Left renal pelvis (tissue), 4 donors: ENCODE measurements around the gene LHFPL3. TPM values are rescaled to one million over a fixed set of nuclear protein-coding genes. Genes with fewer than 3 reads are reported as not detected.

ENCODE experiments used
- DNase-seq, 4 donors: peaks; one replicate each; pipeline ENCODE4 v3.0.0-alpha.2; 2013; ENCODE audit warnings: low read depth in 4 of 4, low spot score in 3 of 4
- polyA plus RNA-seq, 4 donors: library from polyadenylated mRNA; unstranded; fragments of 120-200 nt; gene quantifications; one replicate each; pipeline ENCODE4 v1.2.1, GENCODE V29; 2013; ENCODE audit not compliant: insufficient read length in 4 of 4

LHFPL3 gene
- polyA plus RNA-seq, 4 donors: 0.15 to 8.5 (median 7.3) TPM

GRCh38 chr7:104826135-104826534, 497.7 kb downstream of the LHFPL3 start:
- DNase-seq: no peak

DNA sequence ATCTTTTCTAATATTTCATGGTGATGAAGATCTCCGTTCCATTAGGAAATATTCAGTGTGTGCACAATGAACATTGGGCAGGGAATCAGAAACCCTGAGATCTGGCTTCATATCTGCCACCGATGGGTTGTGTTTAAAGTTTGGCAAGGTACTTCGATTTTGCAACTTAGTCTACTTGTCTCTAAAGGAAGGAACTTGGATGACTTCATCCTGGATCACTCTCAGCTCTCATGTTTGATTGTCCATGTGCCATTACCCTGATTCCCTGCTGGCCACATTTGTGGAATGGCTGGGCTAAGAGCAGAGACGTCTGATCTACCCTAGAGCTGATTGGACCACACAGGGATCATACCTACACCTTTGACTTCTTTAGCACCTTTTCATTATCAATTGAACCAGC, 508.6 kb downstream of the LHFPL3 start:
- DNase-seq: no peak

GRCh38 chr7:104838537-104839299, 510.3 kb downstream of the LHFPL3 start:
- no peak for DNase-seq

DNA sequence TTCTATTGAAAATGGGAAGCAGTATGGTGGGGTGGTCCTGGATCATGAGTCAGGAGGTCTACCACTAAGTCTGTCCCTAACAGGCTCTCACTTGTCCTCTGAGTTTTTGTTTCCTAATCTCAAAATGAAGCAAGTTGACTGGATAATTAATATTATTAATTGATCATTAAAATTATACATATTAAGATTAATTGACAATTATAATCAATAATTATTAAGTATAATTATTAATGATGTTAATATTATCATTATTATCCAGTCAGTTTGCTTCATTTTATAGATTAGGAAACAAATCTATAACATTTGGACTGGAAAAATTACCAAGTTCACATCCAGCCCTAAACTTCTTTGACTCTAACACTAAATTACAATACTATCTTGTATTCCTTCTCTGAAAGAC, 511.4 kb downstream of the LHFPL3 start:
- DNase-seq: no peak

- DNase-seq: no peak
Observed at GRCh38 chr7:104841798-104842197, 513.4 kb downstream of the LHFPL3 start.

DNA sequence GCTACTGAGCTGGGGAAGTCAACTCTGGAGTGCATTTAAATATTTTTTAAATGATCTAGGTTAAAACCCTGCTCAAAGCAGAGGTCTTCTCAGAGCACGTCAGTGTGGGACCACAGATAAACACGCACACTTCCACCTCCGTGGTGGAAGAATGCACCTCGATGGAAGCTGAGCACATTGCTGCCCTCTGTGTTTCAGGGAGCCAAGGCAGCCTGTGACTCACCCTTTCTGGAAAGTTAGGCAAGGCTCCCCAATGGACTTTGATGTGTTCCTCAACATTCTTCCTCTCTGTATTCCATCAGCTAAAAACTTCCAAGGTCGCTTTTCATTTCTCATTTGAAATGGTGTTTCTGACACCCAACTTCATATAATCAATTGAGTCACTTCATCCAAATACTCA, 514.8 kb downstream of the LHFPL3 start:
- DNase-seq: no peak

GRCh38 chr7:104845557-104845956, 517.2 kb downstream of the LHFPL3 start:
- DNase-seq: no peak

DNA sequence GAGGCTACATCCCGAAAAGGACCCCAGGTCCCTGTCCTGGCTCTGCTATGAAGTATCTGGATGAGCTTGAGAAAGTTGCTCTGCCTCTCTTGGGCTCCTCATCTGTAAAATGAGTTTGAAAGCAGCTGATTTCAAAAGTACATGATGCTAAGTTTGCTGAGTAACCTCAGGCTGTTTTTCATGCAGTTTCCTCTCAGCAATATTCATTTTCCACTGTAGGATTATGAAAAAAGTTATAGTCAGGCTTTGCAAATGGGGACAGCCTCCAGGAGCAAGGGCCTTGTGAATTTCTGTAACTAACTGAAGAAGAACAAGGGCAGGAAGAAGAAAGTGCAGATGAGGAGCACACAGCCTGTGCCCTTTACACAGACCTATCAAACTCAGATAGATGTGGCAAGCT, 518.3 kb downstream of the LHFPL3 start:
- no peak for DNase-seq

- peak; percentile 29 to 54 (median 46) for DNase-seq
Observed at GRCh38 chr7:104848138-104848990, 520.0 kb downstream of the LHFPL3 start.

- no peak for DNase-seq
Observed at GRCh38 chr7:104850374-104850773, 522.0 kb downstream of the LHFPL3 start.

DNA sequence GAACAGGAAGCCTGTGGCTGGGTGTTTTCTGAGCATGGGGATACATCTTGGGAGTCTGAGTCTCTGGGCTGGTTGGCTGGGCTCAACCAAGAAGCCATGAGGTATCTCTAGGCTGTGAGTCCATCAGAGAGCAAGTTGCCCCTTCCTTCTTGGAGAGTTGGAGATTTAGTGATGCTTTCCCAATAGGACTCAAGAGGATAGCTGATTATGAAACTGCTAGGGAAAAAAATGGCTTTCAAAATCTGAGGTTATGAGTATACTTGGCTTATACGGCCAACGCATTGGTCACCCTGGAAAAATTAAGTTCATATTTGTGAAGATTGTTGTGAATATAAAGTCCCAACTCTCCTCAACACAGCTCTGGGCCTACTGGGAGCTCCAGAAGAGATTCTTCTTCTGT, 522.9 kb downstream of the LHFPL3 start:
- DNase-seq: no peak

GRCh38 chr7:104852386-104852785, 524.0 kb downstream of the LHFPL3 start:
- no peak for DNase-seq

GRCh38 chr7:104855861-104856260, 527.5 kb downstream of the LHFPL3 start:
- no peak for DNase-seq

DNA sequence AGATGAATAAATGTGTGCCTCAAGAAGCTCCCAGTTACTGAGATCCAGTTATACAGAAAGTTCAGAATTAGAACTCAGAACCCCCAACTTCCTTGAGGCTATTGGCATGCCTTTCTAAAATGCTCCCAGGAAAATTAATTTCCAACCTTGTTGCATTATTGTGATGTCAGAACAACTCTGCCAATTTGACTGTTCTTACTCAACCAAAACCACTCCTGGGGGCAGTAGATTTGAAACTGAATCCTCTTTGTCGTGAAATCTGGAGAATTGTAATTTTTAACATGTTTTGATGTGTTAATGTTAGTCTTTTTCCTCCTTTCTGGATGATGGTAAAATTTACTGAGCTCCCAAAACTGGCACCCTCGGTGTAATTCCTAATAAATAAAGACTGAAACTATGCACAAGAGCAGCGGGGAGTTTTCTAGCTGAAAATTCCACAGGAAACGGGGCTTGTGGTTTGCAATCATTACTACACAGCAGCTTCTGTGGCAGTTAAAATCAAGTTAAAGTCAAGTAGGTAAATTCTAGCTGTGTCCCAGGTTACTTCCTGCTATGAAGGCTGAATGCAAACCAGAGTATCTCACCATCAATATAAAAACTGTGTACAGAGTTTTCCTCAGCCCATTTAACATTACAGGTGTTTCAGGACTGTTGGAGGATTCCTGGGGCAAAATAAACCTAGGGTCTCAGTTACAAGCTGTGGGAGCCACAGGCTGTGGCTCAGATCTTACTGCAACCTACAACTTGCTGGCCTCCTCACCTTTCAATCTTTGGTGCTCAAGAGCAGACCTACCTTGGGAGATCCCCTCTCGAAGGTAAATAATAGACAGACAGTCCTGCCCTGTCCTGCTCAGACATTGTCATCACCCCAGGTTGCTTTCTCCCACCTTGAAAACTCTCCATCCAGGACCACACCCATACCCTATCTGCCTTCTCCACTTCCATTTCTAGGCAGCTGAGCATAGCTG, 529.3 kb downstream of the LHFPL3 start:
- DNase-seq: no peak

GRCh38 chr7:104859754-104860426, 531.5 kb downstream of the LHFPL3 start:
- DNase-seq: no peak

GRCh38 chr7:104861729-104862390, 533.5 kb downstream of the LHFPL3 start:
- no peak for DNase-seq

DNA sequence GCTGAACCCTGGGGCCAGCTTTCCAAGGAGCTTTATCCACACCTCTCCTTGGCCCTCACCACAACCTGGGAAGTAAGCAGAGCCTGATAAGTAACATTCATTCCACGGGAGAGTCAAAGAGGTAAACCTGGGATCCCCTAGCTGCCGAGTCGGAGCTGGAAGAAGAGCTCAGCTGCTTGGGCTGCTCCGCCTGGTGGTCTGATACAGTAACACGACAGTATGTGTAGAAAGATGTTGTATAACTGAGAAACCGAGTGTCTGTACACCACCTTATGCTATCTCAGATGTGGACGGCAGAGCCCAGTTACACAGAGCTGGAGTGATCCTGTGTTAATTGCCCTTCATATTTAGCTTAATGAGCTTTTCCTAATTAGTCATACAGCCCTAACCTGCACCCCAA, 534.3 kb downstream of the LHFPL3 start:
- no peak for DNase-seq

DNA sequence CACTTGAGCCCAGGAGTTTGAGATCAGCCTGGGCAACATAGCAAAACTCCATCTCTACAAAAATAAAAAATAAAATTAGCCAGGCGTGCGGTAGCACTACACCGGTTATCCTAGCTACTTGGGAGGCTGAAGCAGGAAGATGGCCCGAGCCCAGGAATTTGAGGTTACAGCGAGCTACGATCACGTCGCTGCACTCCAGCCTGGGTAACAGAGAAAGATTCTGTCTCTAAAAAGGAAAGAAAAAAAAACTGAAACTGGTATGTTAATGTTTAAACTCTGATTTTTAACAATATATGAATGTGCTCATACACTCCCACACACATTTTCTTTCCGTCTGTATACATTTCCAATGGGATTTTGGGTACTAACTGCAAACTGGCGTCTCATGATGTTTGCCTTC, 545.0 kb downstream of the LHFPL3 start:
- DNase-seq: no peak

DNA sequence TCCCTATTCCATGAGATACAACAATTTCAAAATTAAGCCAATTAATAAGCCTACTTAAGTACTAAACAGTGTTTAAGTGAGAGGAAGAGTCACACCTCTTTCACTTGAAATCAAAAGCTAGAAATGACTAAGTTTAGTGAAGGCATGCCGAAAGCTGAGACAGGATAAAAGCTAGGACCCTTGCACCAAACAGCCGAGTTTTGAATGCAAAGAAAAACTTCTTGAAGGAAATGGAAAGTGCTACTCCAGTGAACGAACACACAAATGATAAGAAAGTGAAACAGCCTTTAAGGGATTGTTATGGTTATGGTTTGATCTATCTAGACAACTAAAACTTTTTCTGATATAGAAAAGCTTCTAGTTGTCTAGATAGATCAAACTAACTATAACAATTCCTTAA, 550.2 kb downstream of the LHFPL3 start:
- no peak for DNase-seq

DNA sequence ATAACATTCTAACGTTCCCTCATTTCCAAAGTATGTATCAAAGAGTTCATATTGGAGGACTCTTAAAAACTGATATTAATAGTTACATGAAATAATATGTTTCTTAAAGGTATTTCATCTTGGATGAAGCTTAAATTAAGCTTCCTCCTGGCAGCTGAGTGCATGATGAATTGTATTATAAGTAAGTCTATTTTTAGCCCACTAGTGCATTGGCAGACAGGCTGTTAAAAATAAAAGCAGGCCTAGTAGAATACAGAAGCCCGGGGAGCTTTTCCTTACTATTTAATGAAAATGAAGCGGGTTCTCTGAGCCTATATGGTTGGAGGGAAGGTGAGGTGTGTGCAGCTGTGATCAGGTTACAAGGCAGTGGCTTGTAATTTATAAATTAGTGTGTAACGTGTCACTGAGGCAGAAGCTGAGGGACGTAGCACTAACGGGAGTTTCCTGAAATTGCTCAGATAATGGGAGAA, 554.9 kb downstream of the LHFPL3 start:
- no peak for DNase-seq
